Measurements from ENCODE around the gene BSG. TPM values are rescaled to one million over a fixed set of nuclear protein-coding genes. Genes with fewer than 3 reads are reported as not detected.

The BSG gene
- total RNA-seq, 1 experiment from 2014 or later: 758 TPM

GRCh38 chr19:548886-549830 is 23.2 kb upstream of the BSG start (continued):
- TF ChIP-seq ZNF425 (CRISPR knock-in tag; conservative IDR thresholded peaks at IDR 0.05): no peak
- no peak for TF ChIP-seq NR2C2 (CRISPR knock-in tag; IDR thresholded peaks at IDR 0.05)
- no peak for TF ChIP-seq ZNF232 (CRISPR knock-in tag; IDR thresholded peaks at IDR 0.05)

GRCh38 chr19:554817-555216 is 17.6 kb upstream of the BSG start:
- CTCF ChIA-PET: interaction anchor here (0.7 to 1.8 kb wide), 3 partner anchors 29 to 115 kb away, joined by 3 to 5 read pairs (median 4); no protein-coding TSS in a partner anchor
- POLR2A ChIA-PET: interaction anchor here (1.2 kb wide), 1 partner anchor 13 kb away, joined by 7 read pairs; no protein-coding TSS in a partner anchor
- ATAC-seq: no peak
- H3K9me3 Mint-ChIP-seq: no peaks in the 10 kb centered on the region
- H3K4me3 Mint-ChIP-seq: no peak overlapping the region
- H3K4me1 Mint-ChIP-seq: peaks cover 3% of the 10 kb centered on the region; the same call in 1 of the 2 replicates
- peaks cover 2% of the 10 kb centered on the region; the same call in 1 of the 2 replicates for H3K27me3 Mint-ChIP-seq (ENCODE audit: low read depth)
- no peak for DNase-seq (ENCODE audit: low spot score)
- H3K36me3 Mint-ChIP-seq: no peaks in the 10 kb centered on the region
- H3K27ac Mint-ChIP-seq: no peak overlapping the region
- no peak for TF ChIP-seq GRHL2 (CRISPR knock-in tag; IDR thresholded peaks at IDR 0.05; ENCODE audit: insufficient replicate concordance, severe bottlenecking)
- no peak for TF ChIP-seq ZNF263 (CRISPR knock-in tag; IDR thresholded peaks at IDR 0.05; ENCODE audit: low read depth)
- TF ChIP-seq JUN (CRISPR knock-in tag; IDR thresholded peaks at IDR 0.05): no peak
- TF ChIP-seq ERG (CRISPR knock-in tag; IDR thresholded peaks at IDR 0.05): no peak
- no peak for TF ChIP-seq CDX4 (CRISPR knock-in tag; IDR thresholded peaks at IDR 0.05; ENCODE audit: borderline replicate concordance)
- no peak for TF ChIP-seq ATF1 (CRISPR knock-in tag; IDR thresholded peaks at IDR 0.05)
- no peak for TF ChIP-seq RORB (CRISPR knock-in tag; IDR thresholded peaks at IDR 0.05)
- no peak for TF ChIP-seq TEAD1 (CRISPR knock-in tag; IDR thresholded peaks at IDR 0.05)
- no peak for TF ChIP-seq ELF4 (CRISPR knock-in tag; IDR thresholded peaks at IDR 0.05; ENCODE audit: low read depth)
- no peak for TF ChIP-seq FOXP4 (CRISPR knock-in tag; IDR thresholded peaks at IDR 0.05)
- no peak for TF ChIP-seq USF2 (CRISPR knock-in tag; IDR thresholded peaks at IDR 0.05)
- TF ChIP-seq CBFB (CRISPR knock-in tag; IDR thresholded peaks at IDR 0.05; ENCODE audit: low read depth): no peak
- no peak for TF ChIP-seq IRF1 (CRISPR knock-in tag; IDR thresholded peaks at IDR 0.05)
- TF ChIP-seq ZNF219 (CRISPR knock-in tag; IDR thresholded peaks at IDR 0.05; ENCODE audit: borderline replicate concordance): no peak
- TF ChIP-seq E2F5 (CRISPR knock-in tag; IDR thresholded peaks at IDR 0.05): no peak
- TF ChIP-seq PRRX2 (CRISPR knock-in tag; IDR thresholded peaks at IDR 0.05): no peak
- TF ChIP-seq ATF3 (CRISPR knock-in tag; conservative IDR thresholded peaks at IDR 0.05): no peak
- TF ChIP-seq E2F4 (CRISPR knock-in tag; IDR thresholded peaks at IDR 0.05; ENCODE audit: borderline replicate concordance, low read depth): no peak

Data from WTC11 (cell line).